HG02973 (cell line): ENCODE measurements around the gene DTNB.
"Not testable (repeated sequence)": the region's sequence is repeated elsewhere in the genome, so short reads cannot be mapped to it uniquely, and the experiment has no call there.

ENCODE experiments used
- ATAC-seq: cut with Tn5 transposase; IDR thresholded peaks from one replicate; pipeline ENCODE4 v1.9.1; 2021; ENCODE audit warnings: moderate library complexity; ENCODE audit not compliant: unreplicated experiment

DTNB gene

GRCh38 chr2:25673300-25674076 is at the start of gene DTNB:
Gene DTNB, minus strand, starts transcription at chr2:25673577. Its CDS starts 20,917 bp downstream, at chr2:25652660.
- ATAC-seq: peak; percentile 57

GRCh38 chr2:25722224-25722623 is 48.8 kb upstream of the DTNB start:
- no peak for ATAC-seq

GRCh38 chr2:25720575-25720974 is 47.2 kb upstream of the DTNB start:
- no peak for ATAC-seq

- ATAC-seq: no peak
Observed at GRCh38 chr2:25714740-25715139, 41.4 kb upstream of the DTNB start.

- ATAC-seq: no peak
Observed at GRCh38 chr2:25712455-25712854, 39.1 kb upstream of the DTNB start.

GRCh38 chr2:25711675-25712354 is 38.4 kb upstream of the DTNB start:
- no peak for ATAC-seq

GRCh38 chr2:25710750-25711149 is 37.4 kb upstream of the DTNB start:
- ATAC-seq: no peak

- ATAC-seq: no peak
Observed at GRCh38 chr2:25709349-25709748, 36.0 kb upstream of the DTNB start.

- no peak for ATAC-seq
Observed at GRCh38 chr2:25707927-25708590, 34.7 kb upstream of the DTNB start.

- not testable (repeated sequence) for ATAC-seq
Observed at GRCh38 chr2:25705575-25705974, 32.2 kb upstream of the DTNB start.

- no peak for ATAC-seq
Observed at GRCh38 chr2:25701801-25702200, 28.4 kb upstream of the DTNB start.

- no peak for ATAC-seq
Observed at GRCh38 chr2:25700221-25700660, 26.9 kb upstream of the DTNB start.

GRCh38 chr2:25699216-25699615 is 25.8 kb upstream of the DTNB start:
- ATAC-seq: no peak

- ATAC-seq: no peak
Observed at GRCh38 chr2:25698752-25699151, 25.4 kb upstream of the DTNB start.

GRCh38 chr2:25697559-25698341 is 24.4 kb upstream of the DTNB start:
- ATAC-seq: no peak

- ATAC-seq: no peak
Observed at GRCh38 chr2:25692737-25693445, 19.5 kb upstream of the DTNB start.

- ATAC-seq: no peak
Observed at GRCh38 chr2:25692143-25692542, 18.8 kb upstream of the DTNB start.

GRCh38 chr2:25690058-25690457 is 16.7 kb upstream of the DTNB start:
- no peak for ATAC-seq

- no peak for ATAC-seq
Observed at GRCh38 chr2:25688236-25688635, 14.9 kb upstream of the DTNB start.

GRCh38 chr2:25685741-25686140 is 12.4 kb upstream of the DTNB start:
- no peak for ATAC-seq
